Activated naive CD4-positive, alpha-beta T cell treated with anti-CD3 and anti-CD28 coated beads, Interleukin-2, amount 50 U/mL, for 72 hours (primary cell): ENCODE results near the gene MGST2. TPM values are rescaled to one million over a fixed set of nuclear protein-coding genes. Genes with fewer than 3 reads are reported as not detected.
A peak's percentile ranks its signal among the peaks of the same experiment; 100 is the strongest.

Source experiments
- ATAC-seq, 2 donors: fragments of 150-1000 bp; cut with Tn5 transposase; 2 replicates each; pipeline ENCODE4 v1.10.0; 2021; ENCODE audit warnings: mild to moderate bottlenecking in 2 of 2, moderate library complexity in 2 of 2
- DNase-seq, 2 donors: peaks; one replicate each; pipeline ENCODE4 v3.0.0; 2021 to 2022; ENCODE audit warnings: low spot score in 2 of 2
- H3K27ac Mint-ChIP-seq, 2 donors: one replicate each; pipeline ENCODE4 v1.8.0; 2022; ENCODE audit warnings: mild to moderate bottlenecking in 2 of 2, mixed read lengths in 2 of 2
- H3K36me3 Mint-ChIP-seq, 2 donors: one replicate each; pipeline ENCODE4 v1.8.0; 2022; ENCODE audit warnings: mixed read lengths in 2 of 2
- H3K9me3 Mint-ChIP-seq, 2 donors: one replicate each; pipeline ENCODE4 v1.8.0; 2022; ENCODE audit warnings: mixed read lengths in 2 of 2
- total RNA-seq, 2 donors: library from RNA; stranded (reverse); gene quantifications; one replicate each; pipeline ENCODE4 v1.2.3, GENCODE V29; 2022

The MGST2 gene
- total RNA-seq, 2 donors from 2014 or later: 18.0 to 40.4 TPM

DNA sequence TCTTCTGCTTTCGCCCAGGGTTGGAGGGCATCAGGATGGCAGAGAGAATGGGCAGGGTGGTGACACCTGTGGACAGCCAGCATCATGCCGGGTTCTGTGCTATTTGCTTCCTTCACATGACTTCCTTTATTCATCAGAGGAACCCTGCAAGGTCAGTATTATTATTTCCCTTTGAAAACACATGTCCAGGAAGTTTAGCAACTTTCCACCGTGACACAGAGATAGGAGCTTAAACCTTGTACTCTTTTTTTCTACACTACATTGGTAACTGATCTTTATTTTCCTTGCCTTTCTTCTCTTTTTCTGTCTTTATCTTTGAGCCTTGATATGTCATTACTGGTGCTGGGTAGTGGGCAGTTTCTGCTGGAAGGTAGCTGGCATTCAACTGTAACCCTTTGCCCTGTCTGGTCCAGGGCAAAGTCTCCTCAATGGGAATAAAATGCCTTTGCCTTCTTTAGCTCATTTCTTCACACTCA is 5.0 kb upstream of the MGST2 start:
- Mint-ChIP-seq H3K9me3 (no peaks in the 10 kb centered on the region), H3K27ac (no peak overlapping the region), H3K36me3 (peaks cover 0 to 10% of the 10 kb centered on the region in 2 donors)
- DNase-seq: no peak
- no peak for ATAC-seq

GRCh38 chr4:139663561-139664138 is 2.0 kb upstream of the MGST2 start:
- Mint-ChIP-seq H3K27ac (no peak overlapping the region), H3K36me3 (peaks cover 0 to 27% of the 10 kb centered on the region in 2 donors), H3K9me3 (peaks cover 0 to under 1% of the 10 kb centered on the region in 2 donors)
- DNase-seq: no peak
- ATAC-seq: no peak

DNA sequence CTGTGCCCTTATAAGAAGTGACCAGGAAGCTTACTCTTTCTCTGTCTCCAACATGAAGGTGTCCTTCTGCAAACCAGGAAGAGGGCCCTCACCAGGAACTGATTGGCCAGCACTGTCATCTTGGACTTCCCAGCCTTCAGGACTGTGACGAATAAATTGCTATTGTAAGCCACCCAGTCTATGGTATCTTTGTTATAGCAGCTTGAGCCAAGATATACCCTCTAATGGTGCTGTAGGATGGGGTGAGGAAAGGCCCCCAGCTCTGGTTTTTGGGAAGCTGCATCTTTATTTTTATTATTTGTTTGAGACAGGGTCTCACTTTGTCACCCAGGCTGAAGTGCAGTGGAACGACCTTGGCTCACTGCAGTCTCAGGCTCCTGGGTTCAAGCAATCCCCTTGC is 1.2 kb upstream of the MGST2 start:
- H3K9me3 Mint-ChIP-seq: peaks cover 0 to 5% of the 10 kb centered on the region in 2 donors
- no peak overlapping the region for H3K27ac Mint-ChIP-seq
- ATAC-seq: no peak
- DNase-seq: no peak
- peaks cover 0 to 33% of the 10 kb centered on the region in 2 donors for H3K36me3 Mint-ChIP-seq

GRCh38 chr4:139665079-139665689 is 435 bp upstream of the MGST2 start:
- ATAC-seq (peak; percentile 36 to 64), DNase-seq (peak in 1 of 2 donors; percentile 28)
- Mint-ChIP-seq H3K9me3 (peaks cover 0 to 5% of the 10 kb centered on the region in 2 donors), H3K36me3 (peaks cover 0 to 33% of the 10 kb centered on the region in 2 donors), H3K27ac (peak overlapping the region; percentile 86 to 93)

DNA sequence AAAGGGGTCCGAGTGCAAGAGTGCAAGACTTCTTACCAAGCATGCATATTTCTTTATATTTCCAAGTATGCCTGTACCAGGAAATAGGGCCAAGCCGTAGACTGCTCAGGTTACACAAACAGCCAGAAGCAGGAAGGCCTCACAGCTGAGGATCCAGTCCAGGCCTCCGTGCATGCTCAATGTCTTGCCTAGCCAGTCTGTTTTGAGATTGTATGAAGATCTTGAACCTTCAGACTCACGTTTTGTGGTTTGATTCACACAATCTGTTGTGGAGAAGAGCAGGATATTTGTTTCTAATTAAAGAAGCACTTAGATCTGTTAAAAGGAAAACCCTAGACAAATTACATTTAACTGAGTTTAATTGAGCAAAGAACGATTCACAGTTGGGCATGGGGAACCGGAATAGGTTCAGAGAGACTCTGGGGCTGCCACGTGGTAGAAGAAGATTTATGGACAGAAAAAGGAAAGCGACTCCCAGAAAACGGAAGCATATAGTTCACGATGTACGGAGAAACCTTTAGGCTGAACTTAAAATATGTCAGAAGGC is 1.2 kb downstream of the MGST2 start:
- H3K9me3 Mint-ChIP-seq: peaks cover 0 to 5% of the 10 kb centered on the region in 2 donors
- H3K36me3 Mint-ChIP-seq: peaks cover 0 to 28% of the 10 kb centered on the region in 2 donors
- ATAC-seq (peak in 1 of 2 donors; percentile 29), DNase-seq (no peak)
- H3K27ac Mint-ChIP-seq: peak overlapping the region; percentile 86 to 93

- Mint-ChIP-seq H3K27ac (no peak overlapping the region), H3K9me3 (peaks cover 0 to 5% of the 10 kb centered on the region in 2 donors), H3K36me3 (peaks cover 0 to 28% of the 10 kb centered on the region in 2 donors)
- no peak for DNase-seq
- ATAC-seq: no peak
These were observed 2.4 kb downstream of the MGST2 start for GRCh38 chr4:139668036-139668435.

DNA sequence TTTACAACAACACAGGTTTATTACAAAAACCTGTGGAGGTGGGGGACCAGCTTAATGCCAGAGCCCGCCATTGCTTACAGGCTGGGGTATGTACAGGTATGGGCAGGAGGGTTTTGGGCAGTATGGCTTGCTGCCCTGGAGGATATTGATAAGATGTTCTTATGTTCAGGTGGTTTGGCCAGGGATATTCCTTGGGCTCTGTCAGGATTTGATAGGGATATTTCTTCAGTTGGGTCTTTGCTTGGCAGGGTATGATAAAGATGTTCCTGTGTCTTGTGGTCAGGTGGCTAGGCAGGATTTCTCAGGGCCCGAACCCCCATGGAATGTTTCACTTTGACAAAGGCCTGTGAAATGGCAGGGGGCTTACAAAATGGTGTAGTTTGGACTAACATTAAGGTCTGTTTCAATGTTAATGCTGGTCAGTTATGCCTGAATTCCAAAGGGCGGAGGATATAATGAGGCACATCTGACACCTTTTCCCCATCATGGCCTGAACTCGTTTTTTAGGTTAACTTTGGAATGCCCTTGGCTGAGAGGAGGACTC is 3.1 kb downstream of the MGST2 start:
- ATAC-seq: no peak
- DNase-seq: no peak
- Mint-ChIP-seq H3K27ac (peak overlapping the region in 1 of 2 donors; percentile 44), H3K36me3 (peaks cover 0 to 28% of the 10 kb centered on the region in 2 donors), H3K9me3 (peaks cover 0 to 5% of the 10 kb centered on the region in 2 donors)

GRCh38 chr4:139669335-139669734 is 3.7 kb downstream of the MGST2 start:
- Mint-ChIP-seq H3K36me3 (peaks cover 0 to 28% of the 10 kb centered on the region in 2 donors), H3K9me3 (peaks cover 0 to 5% of the 10 kb centered on the region in 2 donors), H3K27ac (no peak overlapping the region)
- DNase-seq (no peak), ATAC-seq (no peak)

- Mint-ChIP-seq H3K9me3 (peaks cover 0 to 5% of the 10 kb centered on the region in 2 donors), H3K27ac (no peak overlapping the region)
- ATAC-seq: no peak
These were observed 4.3 kb downstream of the MGST2 start for GRCh38 chr4:139669890-139670289.

DNA sequence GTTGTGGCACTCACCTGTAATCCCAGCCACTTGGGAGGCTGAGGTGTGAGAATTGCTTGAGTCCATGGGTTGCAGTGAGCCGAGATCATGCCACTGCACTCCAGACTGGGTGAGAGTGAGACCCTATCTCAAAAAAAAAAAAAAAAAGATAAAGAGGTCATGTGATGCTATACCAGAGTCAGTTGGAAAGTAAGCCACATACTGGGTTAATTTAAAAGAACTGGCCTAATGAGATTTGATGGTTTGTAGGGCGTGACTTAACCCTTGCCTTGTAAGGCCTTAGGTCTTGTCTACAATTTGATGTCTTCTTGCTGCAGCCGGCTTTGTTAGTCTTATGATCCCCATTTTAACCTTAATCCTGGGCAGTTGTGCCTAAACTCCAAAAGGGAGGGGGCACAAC is 5.2 kb downstream of the MGST2 start:
- no peak for ATAC-seq
- no peak for DNase-seq
- no peak overlapping the region for H3K27ac Mint-ChIP-seq
- H3K9me3 Mint-ChIP-seq: peaks cover 0 to 5% of the 10 kb centered on the region in 2 donors
- H3K36me3 Mint-ChIP-seq: peaks cover 0 to 21% of the 10 kb centered on the region in 2 donors

More at GRCh38 chr4:139669890-139670289, 4.3 kb downstream of the MGST2 start:
- DNase-seq: no peak
- H3K36me3 Mint-ChIP-seq: peaks cover 0 to 28% of the 10 kb centered on the region in 2 donors

- DNase-seq: no peak
These were observed 6.6 kb downstream of the MGST2 start for GRCh38 chr4:139672215-139672614.

GRCh38 chr4:139672732-139673131 is 7.1 kb downstream of the MGST2 start:
- no peak for DNase-seq
- Mint-ChIP-seq H3K36me3 (peaks cover 0 to 7% of the 10 kb centered on the region in 2 donors), H3K27ac (no peak overlapping the region), H3K9me3 (peaks cover 0 to 5% of the 10 kb centered on the region in 2 donors)
- ATAC-seq: no peak

More at GRCh38 chr4:139672215-139672614, 6.6 kb downstream of the MGST2 start:
- ATAC-seq: no peak
- Mint-ChIP-seq H3K9me3 (peaks cover 0 to 5% of the 10 kb centered on the region in 2 donors), H3K27ac (no peak overlapping the region), H3K36me3 (peaks cover 0 to 7% of the 10 kb centered on the region in 2 donors)

DNA sequence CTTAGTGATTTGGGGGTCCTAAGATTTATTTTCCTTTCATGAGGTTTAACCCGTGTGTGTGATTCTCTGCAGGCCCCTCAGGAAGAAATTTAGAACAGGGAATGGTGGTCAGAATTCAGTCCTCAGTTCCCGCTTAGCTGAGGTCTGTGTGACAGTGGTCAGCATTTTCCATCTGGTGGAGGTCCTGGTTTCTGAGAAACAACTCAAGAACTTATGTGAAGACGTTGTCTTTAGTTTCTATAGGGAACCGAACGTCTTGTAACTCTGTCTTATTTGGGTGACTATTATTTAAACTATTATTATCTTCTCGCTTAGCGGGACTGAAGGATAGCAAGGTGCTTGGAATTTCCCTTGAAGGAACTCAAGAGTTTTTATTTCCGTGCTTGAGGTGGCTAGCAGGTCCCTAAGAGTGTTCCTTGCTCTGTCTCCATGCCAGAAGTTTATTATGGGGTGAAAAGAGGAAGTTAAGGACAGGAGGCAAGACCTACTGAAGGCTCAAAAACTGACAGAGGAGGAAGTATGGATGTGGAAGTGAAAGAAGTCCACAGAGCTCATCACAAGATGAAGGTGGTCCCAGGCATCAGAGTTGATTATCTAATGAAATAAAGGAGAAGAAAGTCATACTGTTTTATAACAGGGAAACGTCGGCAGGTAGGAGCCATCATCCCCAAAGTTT is 9.4 kb downstream of the MGST2 start:
- no peaks in the 10 kb centered on the region for H3K9me3 Mint-ChIP-seq
- no peak overlapping the region for H3K27ac Mint-ChIP-seq
- no peak for ATAC-seq
- no peak for DNase-seq
- H3K36me3 Mint-ChIP-seq: peaks cover 0 to 17% of the 10 kb centered on the region in 2 donors

- Mint-ChIP-seq H3K9me3 (no peaks in the 10 kb centered on the region), H3K27ac (no peak overlapping the region), H3K36me3 (peaks cover 0 to 23% of the 10 kb centered on the region in 2 donors)
- no peak for DNase-seq
- no peak for ATAC-seq
These were observed 10.0 kb downstream of the MGST2 start for GRCh38 chr4:139675651-139676050.

- no peak for DNase-seq
- Mint-ChIP-seq H3K27ac (no peak overlapping the region), H3K36me3 (peaks cover 0 to 24% of the 10 kb centered on the region in 2 donors), H3K9me3 (no peaks in the 10 kb centered on the region)
- no peak for ATAC-seq
These were observed 10.7 kb downstream of the MGST2 start for GRCh38 chr4:139676365-139676764.

DNA sequence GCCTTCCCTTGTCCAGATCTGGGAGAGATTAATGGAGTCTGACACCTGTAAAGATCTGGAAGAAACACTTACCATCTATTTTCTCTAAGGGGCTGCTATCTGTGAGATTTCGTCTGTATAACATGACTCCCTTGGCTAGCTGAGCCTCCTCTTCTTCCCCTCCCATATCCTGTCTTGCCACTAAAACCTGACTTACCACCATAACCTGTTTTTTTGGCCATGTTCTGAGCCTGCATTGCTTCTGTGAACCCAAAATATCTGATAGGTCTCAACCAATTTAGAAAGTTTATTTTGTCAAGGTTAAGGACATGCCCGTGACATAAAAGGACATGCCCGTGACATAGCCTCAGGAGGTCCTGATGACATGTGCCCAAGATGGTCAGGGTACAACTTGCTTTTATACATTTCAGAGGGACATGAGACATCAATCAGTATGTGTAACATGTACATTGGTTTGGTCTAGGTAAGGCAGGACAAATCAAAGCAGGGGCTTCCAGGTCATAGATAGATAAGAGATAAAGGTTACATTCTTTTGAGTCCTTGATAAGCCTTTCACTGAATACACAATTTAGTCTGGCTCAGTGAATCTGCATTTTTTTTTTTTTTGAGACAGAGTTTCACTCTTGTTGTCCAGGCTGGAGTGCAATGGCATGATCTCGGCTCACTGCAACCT is 11.4 kb downstream of the MGST2 start:
- no peaks in the 10 kb centered on the region for H3K9me3 Mint-ChIP-seq
- ATAC-seq: no peak
- H3K36me3 Mint-ChIP-seq: peaks cover 0 to 26% of the 10 kb centered on the region in 2 donors
- peak overlapping the region in 1 of 2 donors; percentile 9 for H3K27ac Mint-ChIP-seq
- DNase-seq: no peak
